HepG2 (cell line): ENCODE data around the gene NRSN2. TPM values are rescaled to one million over a fixed set of nuclear protein-coding genes. Genes with fewer than 3 reads are reported as not detected.

ENCODE experiments used
- HDAC1 ChIP-seq: sonication (generic); formaldehyde crosslinking; IDR thresholded peaks from 2 replicates; pipeline ENCODE4 v1.5.1; 2020; ENCODE audit warnings: mild to moderate bottlenecking, missing genetic modification reagents
- HNRNPK ChIP-seq: fragments of 200-400 bp; formaldehyde crosslinking; IDR thresholded peaks from 2 replicates; pipeline ENCODE4 v1.6.1; 2018; ENCODE audit warnings: low read length, low read depth, moderate library complexity, mild to moderate bottlenecking; ENCODE audit not compliant: poor library complexity, severe bottlenecking
- MAFK ChIP-seq, 2 experiments: IDR thresholded peaks in 1 of 2; conservative IDR thresholded peaks in 1 of 2; 2 replicates each; pipeline ENCODE4 v1.6.1; 2011; ENCODE audit warnings: improper control_type of control experiment in 2 of 2, low read length in 2 of 2
- MTF1 ChIP-seq: sonication (generic); formaldehyde crosslinking; IDR thresholded peaks from 2 replicates; pipeline ENCODE4 v1.5.0; 2020; ENCODE audit warnings: missing genetic modification reagents
- NR2F6 ChIP-seq, 2 experiments: IDR thresholded peaks; 2 replicates each; pipeline ENCODE4 v1.6.1; 2016; ENCODE audit warnings: antibody characterized with exemption in 1 of 2, mild to moderate bottlenecking in 1 of 2
- PPARG ChIP-seq: conservative IDR thresholded peaks from 2 replicates; pipeline ENCODE4 v1.6.1; 2016; ENCODE audit warnings: missing biosample characterization, missing genetic modification reagents
- SCMH1 ChIP-seq: sonication (generic); formaldehyde crosslinking; IDR thresholded peaks from 2 replicates; pipeline ENCODE4 v1.9.0; 2021; ENCODE audit warnings: missing genetic modification reagents, mild to moderate bottlenecking, borderline replicate concordance
- SMAD1 ChIP-seq: sonication (generic); formaldehyde crosslinking; IDR thresholded peaks from 2 replicates; pipeline ENCODE4 v1.4.0; 2020; ENCODE audit warnings: missing genetic modification reagents, low read depth, mild to moderate bottlenecking, borderline replicate concordance
- TCF7 ChIP-seq: sonication (generic); IDR thresholded peaks from 2 replicates; pipeline ENCODE4 v1.6.1; 2016; ENCODE audit warnings: antibody characterized with exemption, low read depth
- XBP1 ChIP-seq: sonication (generic); formaldehyde crosslinking; IDR thresholded peaks from 2 replicates; pipeline ENCODE4 v1.5.0; 2020; ENCODE audit warnings: missing genetic modification reagents
- ZBTB1 ChIP-seq: sonication (generic); formaldehyde crosslinking; IDR thresholded peaks from 2 replicates; pipeline ENCODE4 v1.4.0; 2020; ENCODE audit warnings: missing genetic modification reagents, borderline replicate concordance
- ZFAT ChIP-seq: sonication (generic); formaldehyde crosslinking; conservative IDR thresholded peaks from 2 replicates; pipeline ENCODE4 v1.8.1; 2023; ENCODE audit warnings: missing genetic modification reagents, inconsistent platforms
- ZNF263 ChIP-seq: sonication (generic); formaldehyde crosslinking; IDR thresholded peaks from 2 replicates; pipeline ENCODE4 v1.4.0; 2020; ENCODE audit warnings: missing genetic modification reagents
- ZNF274 ChIP-seq: sonication (generic); formaldehyde crosslinking; IDR thresholded peaks from 2 replicates; pipeline ENCODE4 v1.5.1; 2020; ENCODE audit warnings: mild to moderate bottlenecking, missing genetic modification reagents
- ZNF367 ChIP-seq: sonication (generic); formaldehyde crosslinking; IDR thresholded peaks from 2 replicates; pipeline ENCODE4 v1.4.0; 2020; ENCODE audit warnings: missing genetic modification reagents, borderline replicate concordance
- ZNF549 ChIP-seq: sonication (generic); formaldehyde crosslinking; IDR thresholded peaks from 2 replicates; pipeline ENCODE4 v1.5.0; 2020; ENCODE audit warnings: missing genetic modification reagents
- ZNF788 ChIP-seq: sonication (generic); formaldehyde crosslinking; IDR thresholded peaks from 2 replicates; pipeline ENCODE4 v1.5.0; 2020; ENCODE audit warnings: mild to moderate bottlenecking, missing genetic modification reagents, borderline replicate concordance
- ZSCAN22 ChIP-seq: sonication (generic); formaldehyde crosslinking; IDR thresholded peaks from 2 replicates; pipeline ENCODE4 v1.4.0; 2020; ENCODE audit warnings: mild to moderate bottlenecking, missing genetic modification reagents
- polyA plus RNA-seq, 8 experiments: library from polyadenylated mRNA; depleted of rRNA in 3 of 8; stranded (reverse) in 7 of 8; unstranded in 1 of 8; fragments of >200 nt; fragmentation: Illumina TruSeq in 4 of 8; extraction: Trizol in 4 of 8; gene quantifications; 2 replicates each; pipeline versions ENCODE4 v1.2.1 to v1.2.3, GENCODE V29; 2011 to 2016; ENCODE audit warnings: low read depth in 4 of 8, missing spikeins in 1 of 8, mixed read lengths in 1 of 8; ENCODE audit not compliant: insufficient read depth in 1 of 8
- total RNA-seq, 5 experiments: library from RNA; depleted of rRNA; stranded (reverse); fragments of >200 nt; fragmentation: Illumina TruSeq; extraction: Trizol; gene quantifications; 2 replicates each; pipeline ENCODE4 v1.2.3, GENCODE V29; 2016; ENCODE audit warnings: low read depth in 1 of 5
- TF ChIP-seq, protein P1 (sequence below): sonication (generic); formaldehyde crosslinking; IDR thresholded peaks from 2 replicates; pipeline ENCODE4 v1.4.0; 2020; ENCODE audit warnings: missing genetic modification reagents, low read depth, mild to moderate bottlenecking, borderline replicate concordance
- TF ChIP-seq, protein P2 (sequence below): sonication (generic); formaldehyde crosslinking; IDR thresholded peaks from 2 replicates; pipeline ENCODE4 v1.5.0; 2020; ENCODE audit warnings: mild to moderate bottlenecking, missing genetic modification reagents
- TF ChIP-seq, protein P3 (sequence below): sonication (generic); formaldehyde crosslinking; IDR thresholded peaks from 2 replicates; pipeline ENCODE4 v1.4.0; 2020; ENCODE audit warnings: missing genetic modification reagents, borderline replicate concordance

NRSN2 gene
- total and polyA plus RNA-seq, 2 of the 13 experiments (the other 11 are each of a cell fraction or from before 2014, with no cell fraction given): 32.3 to 49.4 TPM

DNA sequence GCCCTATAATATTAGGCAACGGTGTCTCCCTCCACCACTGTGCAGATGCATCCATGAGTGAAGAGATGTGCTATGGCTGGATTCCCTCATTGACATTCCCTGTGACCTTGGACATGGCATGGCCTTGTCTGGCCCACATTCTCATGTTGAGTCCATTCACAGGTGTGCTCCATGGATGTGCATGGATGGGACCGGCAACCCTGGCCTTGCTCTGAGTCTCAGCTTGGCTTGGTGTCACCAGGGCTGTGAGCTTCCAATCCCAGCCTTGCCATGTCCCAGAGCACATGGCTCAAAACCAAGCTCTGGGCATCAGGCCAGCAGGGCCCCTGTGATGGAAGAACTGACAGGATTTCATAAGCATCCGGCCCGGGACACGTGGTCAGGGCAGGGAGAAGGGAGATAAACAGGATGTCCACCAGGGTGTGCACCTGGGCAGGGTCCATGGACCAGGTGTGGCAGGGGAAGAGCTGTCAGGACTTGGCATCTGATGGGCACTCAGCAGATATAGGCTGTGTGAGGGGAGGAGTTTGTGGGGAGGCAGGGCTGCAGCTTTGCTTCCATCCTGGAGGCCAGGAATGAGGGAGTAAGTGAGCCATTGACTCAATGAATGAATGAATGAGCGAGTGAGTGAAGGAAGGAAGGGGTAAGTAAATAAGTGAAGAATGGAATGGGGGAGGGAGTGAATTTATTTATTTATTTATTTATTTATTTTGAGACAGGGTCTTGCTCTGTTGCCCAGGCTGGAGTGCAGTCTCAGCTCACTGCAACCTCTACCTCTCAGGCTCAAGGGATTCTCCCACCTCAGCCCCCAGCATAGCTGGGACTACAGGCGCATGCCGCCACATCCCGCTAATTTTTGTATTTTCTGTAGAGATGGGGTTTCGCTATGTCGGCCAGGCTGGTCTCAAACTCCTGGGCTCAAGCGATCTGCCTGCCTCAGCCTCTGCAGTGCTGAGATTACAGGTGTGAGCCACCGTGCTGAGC lies 15.7 kb downstream of the NRSN2 start (continued):
- TF ChIP-seq NR2F6 (IDR thresholded peaks at IDR 0.05) (peak; percentile 51; the same call in 1 of the 2 replicates), NR2F6 (CRISPR knock-in tag; IDR thresholded peaks at IDR 0.05) (peak; percentile 91), ZFAT (no peak), PPARG (CRISPR knock-in tag) (peak; percentile 89), HDAC1 (CRISPR knock-in tag) (peak; percentile 100), MAFK (conservative IDR thresholded peaks at IDR 0.05 in 1 of 2, IDR thresholded peaks at IDR 0.05 in 1 of 2; ENCODE audit: low read length in 2 of 2) (peak; percentile 36 to 39; a peak in 3 of 4 replicates), ZNF367 (CRISPR knock-in tag) (no peak), XBP1 (CRISPR knock-in tag) (no peak), MTF1 (CRISPR knock-in tag) (no peak), ZNF263 (CRISPR knock-in tag) (peak; percentile 73), ZBTB1 (CRISPR knock-in tag) (peak; percentile 66; the same call in 1 of the 2 replicates), ZNF788 (CRISPR knock-in tag) (peak; percentile 99), TCF7 (no peak), HNRNPK (no peak), ZNF274 (CRISPR knock-in tag) (peak; percentile 99), ZNF549 (CRISPR knock-in tag) (no peak), SMAD1 (CRISPR knock-in tag) (peak; percentile 77; the same call in 1 of the 2 replicates), SCMH1 (CRISPR knock-in tag) (no peak), ZSCAN22 (CRISPR knock-in tag) (peak; percentile 51; the same call in 1 of the 2 replicates)
- TF ChIP-seq, protein P1, sequence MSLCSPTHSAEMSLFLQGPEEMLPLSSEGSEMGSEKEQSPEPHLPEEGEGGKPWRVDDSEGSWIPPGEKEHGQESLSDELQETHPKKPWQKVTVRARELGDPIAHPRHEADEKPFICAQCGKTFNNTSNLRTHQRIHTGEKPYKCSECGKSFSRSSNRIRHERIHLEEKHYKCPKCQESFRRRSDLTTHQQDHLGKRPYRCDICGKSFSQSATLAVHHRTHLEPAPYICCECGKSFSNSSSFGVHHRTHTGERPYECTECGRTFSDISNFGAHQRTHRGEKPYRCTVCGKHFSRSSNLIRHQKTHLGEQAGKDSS (CRISPR knock-in tag): peak; percentile 100
- TF ChIP-seq, protein P2, sequence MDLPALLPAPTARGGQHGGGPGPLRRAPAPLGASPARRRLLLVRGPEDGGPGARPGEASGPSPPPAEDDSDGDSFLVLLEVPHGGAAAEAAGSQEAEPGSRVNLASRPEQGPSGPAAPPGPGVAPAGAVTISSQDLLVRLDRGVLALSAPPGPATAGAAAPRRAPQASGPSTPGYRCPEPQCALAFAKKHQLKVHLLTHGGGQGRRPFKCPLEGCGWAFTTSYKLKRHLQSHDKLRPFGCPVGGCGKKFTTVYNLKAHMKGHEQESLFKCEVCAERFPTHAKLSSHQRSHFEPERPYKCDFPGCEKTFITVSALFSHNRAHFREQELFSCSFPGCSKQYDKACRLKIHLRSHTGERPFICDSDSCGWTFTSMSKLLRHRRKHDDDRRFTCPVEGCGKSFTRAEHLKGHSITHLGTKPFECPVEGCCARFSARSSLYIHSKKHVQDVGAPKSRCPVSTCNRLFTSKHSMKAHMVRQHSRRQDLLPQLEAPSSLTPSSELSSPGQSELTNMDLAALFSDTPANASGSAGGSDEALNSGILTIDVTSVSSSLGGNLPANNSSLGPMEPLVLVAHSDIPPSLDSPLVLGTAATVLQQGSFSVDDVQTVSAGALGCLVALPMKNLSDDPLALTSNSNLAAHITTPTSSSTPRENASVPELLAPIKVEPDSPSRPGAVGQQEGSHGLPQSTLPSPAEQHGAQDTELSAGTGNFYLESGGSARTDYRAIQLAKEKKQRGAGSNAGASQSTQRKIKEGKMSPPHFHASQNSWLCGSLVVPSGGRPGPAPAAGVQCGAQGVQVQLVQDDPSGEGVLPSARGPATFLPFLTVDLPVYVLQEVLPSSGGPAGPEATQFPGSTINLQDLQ (CRISPR knock-in tag): peak; percentile 75; the same call in 1 of the 2 replicates
- TF ChIP-seq, protein P3, sequence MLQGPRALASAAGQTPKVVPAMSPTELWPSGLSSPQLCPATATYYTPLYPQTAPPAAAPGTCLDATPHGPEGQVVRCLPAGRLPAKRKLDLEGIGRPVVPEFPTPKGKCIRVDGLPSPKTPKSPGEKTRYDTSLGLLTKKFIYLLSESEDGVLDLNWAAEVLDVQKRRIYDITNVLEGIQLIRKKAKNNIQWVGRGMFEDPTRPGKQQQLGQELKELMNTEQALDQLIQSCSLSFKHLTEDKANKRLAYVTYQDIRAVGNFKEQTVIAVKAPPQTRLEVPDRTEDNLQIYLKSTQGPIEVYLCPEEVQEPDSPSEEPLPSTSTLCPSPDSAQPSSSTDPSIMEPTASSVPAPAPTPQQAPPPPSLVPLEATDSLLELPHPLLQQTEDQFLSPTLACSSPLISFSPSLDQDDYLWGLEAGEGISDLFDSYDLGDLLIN (CRISPR knock-in tag): no peak
